ENCODE measurements around the gene ZNF133. TPM values are rescaled to one million over a fixed set of nuclear protein-coding genes. Genes with fewer than 3 reads are reported as not detected.
"Not testable (repeated sequence)": the region's sequence is repeated elsewhere in the genome, so short reads cannot be mapped to it uniquely, and the experiment has no call there.

The ZNF133 gene
- total RNA-seq, 1 donor from 2014 or later, result 16.7 TPM

DNA sequence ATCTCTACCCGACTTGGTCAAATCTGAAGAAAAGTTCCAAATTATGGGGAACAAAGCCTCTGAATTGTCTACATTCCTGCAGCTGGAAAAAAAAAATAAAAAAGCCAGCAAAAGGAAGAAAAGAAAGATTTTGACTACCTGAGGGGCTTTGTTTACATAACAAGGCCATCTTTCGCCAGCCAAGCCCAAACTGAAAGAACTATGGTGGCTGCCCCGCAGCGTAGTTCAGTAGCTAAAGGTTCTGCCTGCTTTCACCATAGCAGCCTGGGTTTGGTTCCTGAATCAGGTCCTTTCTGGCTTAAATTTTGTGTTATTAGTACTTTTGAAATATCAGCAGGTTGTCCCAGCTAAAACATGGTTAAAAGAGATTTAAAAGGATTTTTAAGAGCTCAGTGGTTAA lies 35.4 kb downstream of the ZNF133 start:
- peaks cover 3% of the 10 kb centered on the region for H3K36me3 Mint-ChIP-seq (ENCODE audit: low read depth)
- no peak overlapping the region for H3K4me3 Mint-ChIP-seq (ENCODE audit: unreplicated experiment)
- H3K27ac Mint-ChIP-seq (ENCODE audit: unreplicated experiment), result no peak overlapping the region
- DNase-seq (ENCODE audit: low spot score), result no peak
- TF ChIP-seq, protein P1, sequence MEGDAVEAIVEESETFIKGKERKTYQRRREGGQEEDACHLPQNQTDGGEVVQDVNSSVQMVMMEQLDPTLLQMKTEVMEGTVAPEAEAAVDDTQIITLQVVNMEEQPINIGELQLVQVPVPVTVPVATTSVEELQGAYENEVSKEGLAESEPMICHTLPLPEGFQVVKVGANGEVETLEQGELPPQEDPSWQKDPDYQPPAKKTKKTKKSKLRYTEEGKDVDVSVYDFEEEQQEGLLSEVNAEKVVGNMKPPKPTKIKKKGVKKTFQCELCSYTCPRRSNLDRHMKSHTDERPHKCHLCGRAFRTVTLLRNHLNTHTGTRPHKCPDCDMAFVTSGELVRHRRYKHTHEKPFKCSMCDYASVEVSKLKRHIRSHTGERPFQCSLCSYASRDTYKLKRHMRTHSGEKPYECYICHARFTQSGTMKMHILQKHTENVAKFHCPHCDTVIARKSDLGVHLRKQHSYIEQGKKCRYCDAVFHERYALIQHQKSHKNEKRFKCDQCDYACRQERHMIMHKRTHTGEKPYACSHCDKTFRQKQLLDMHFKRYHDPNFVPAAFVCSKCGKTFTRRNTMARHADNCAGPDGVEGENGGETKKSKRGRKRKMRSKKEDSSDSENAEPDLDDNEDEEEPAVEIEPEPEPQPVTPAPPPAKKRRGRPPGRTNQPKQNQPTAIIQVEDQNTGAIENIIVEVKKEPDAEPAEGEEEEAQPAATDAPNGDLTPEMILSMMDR (IDR thresholded peaks at IDR 0.05), result no peak
- H3K4me1 Mint-ChIP-seq (ENCODE audit: low read depth), result no peaks in the 10 kb centered on the region
- peaks cover 7% of the 10 kb centered on the region for H3K9me3 Mint-ChIP-seq (ENCODE audit: low read depth)
- H3K27me3 Mint-ChIP-seq (ENCODE audit: low read depth), result no peaks in the 10 kb centered on the region

GRCh38 chr20:18324596-18325089 lies 36.3 kb downstream of the ZNF133 start:
- H3K4me3 Mint-ChIP-seq (ENCODE audit: unreplicated experiment), result no peak overlapping the region
- H3K9me3 Mint-ChIP-seq (ENCODE audit: low read depth), result peaks cover 11% of the 10 kb centered on the region
- no peak for DNase-seq (ENCODE audit: low spot score)
- peaks cover 2% of the 10 kb centered on the region for H3K36me3 Mint-ChIP-seq (ENCODE audit: low read depth)
- no peaks in the 10 kb centered on the region for H3K4me1 Mint-ChIP-seq (ENCODE audit: low read depth)
- H3K27me3 Mint-ChIP-seq (ENCODE audit: low read depth), result no peaks in the 10 kb centered on the region
- H3K27ac Mint-ChIP-seq (ENCODE audit: unreplicated experiment), result no peak overlapping the region
- TF ChIP-seq, protein P1 (IDR thresholded peaks at IDR 0.05), result no peak

DNA sequence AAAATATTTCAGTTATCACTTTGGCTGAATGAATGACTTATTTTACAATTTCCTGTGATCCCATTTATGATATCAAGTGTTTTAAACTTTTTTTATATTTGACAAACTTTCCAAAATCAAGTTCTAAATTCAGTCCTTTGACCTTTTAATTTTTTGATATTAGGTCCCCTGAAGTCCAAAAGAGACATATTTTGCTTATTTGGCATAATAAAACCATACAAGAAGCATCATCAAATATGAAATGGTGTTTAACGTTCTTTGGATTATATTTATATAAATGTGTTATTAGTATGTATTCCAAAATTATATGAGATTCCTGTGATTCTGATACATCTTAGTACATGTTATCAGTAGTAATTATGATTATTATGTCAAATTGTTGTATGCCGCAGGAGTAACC lies 38.7 kb downstream of the ZNF133 start:
- DNase-seq (ENCODE audit: low spot score), result no peak
- Mint-ChIP-seq H3K4me1 (ENCODE audit: low read depth) (no peaks in the 10 kb centered on the region), H3K36me3 (ENCODE audit: low read depth) (peaks cover 20% of the 10 kb centered on the region), H3K4me3 (ENCODE audit: unreplicated experiment) (no peak overlapping the region), H3K27me3 (ENCODE audit: low read depth) (no peaks in the 10 kb centered on the region), H3K27ac (ENCODE audit: unreplicated experiment) (no peak overlapping the region), H3K9me3 (ENCODE audit: low read depth) (peaks cover 30% of the 10 kb centered on the region)
- TF ChIP-seq, protein P1 (IDR thresholded peaks at IDR 0.05), result no peak

DNA sequence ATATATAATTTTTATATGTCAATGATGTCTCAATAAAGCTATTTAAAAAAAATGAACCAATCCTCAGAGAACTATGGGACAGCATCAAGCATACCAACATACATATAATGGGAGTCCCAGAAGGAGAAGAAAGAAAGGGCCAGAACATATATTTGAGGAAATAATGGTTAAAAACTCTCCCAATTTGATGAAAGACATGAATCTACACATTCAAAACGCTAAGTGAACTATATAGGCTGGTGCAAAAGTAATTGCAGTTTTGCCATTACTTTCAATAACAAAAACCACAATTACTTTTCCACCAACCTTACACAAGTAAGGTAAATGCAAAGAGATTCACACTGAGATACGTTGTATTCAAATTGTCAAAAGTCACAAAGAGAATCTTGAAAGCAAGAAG lies 43.4 kb downstream of the ZNF133 start:
- no peak for DNase-seq (ENCODE audit: low spot score)
- Mint-ChIP-seq H3K4me3 (ENCODE audit: unreplicated experiment) (no peak overlapping the region), H3K9me3 (ENCODE audit: low read depth) (peaks cover 50% of the 10 kb centered on the region), H3K27ac (ENCODE audit: unreplicated experiment) (no peak overlapping the region), H3K4me1 (ENCODE audit: low read depth) (no peaks in the 10 kb centered on the region), H3K36me3 (ENCODE audit: low read depth) (peaks cover 29% of the 10 kb centered on the region), H3K27me3 (ENCODE audit: low read depth) (no peaks in the 10 kb centered on the region)
- TF ChIP-seq, protein P1 (IDR thresholded peaks at IDR 0.05), result no peak

GRCh38 chr20:18349749-18350148 lies 61.4 kb downstream of the ZNF133 start:
- H3K27ac Mint-ChIP-seq (ENCODE audit: unreplicated experiment); H3K9me3 Mint-ChIP-seq (ENCODE audit: low read depth); H3K36me3 Mint-ChIP-seq (ENCODE audit: low read depth); H3K4me1 Mint-ChIP-seq (ENCODE audit: low read depth); DNase-seq (ENCODE audit: low spot score); H3K4me3 Mint-ChIP-seq (ENCODE audit: unreplicated experiment): not testable (repeated sequence)
- H3K27me3 Mint-ChIP-seq (ENCODE audit: low read depth), result peaks cover 15% of the 10 kb centered on the region

DNA sequence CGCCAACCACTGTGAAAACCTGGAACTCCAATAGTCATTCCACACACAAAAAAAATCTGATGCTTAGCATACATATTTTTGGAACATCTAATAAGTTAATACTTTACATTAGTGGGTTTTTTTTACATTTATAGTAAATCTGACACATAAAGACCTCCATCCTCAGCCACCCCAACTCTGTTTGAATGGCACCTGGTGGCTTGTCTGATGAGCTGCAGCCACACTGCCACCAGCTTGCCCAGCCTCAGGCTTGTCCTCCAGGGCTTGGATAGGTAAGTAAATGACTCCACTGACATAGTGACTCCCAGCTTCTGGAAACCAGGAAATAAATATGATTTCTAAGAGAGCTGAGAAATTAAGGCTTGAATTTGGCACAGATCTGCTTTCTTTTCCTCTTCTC lies 71.5 kb downstream of the ZNF133 start:
- Mint-ChIP-seq H3K36me3 (ENCODE audit: low read depth) (no peaks in the 10 kb centered on the region), H3K4me3 (ENCODE audit: unreplicated experiment) (no peak overlapping the region), H3K4me1 (ENCODE audit: low read depth) (no peaks in the 10 kb centered on the region), H3K27me3 (ENCODE audit: low read depth) (peaks cover 2% of the 10 kb centered on the region), H3K27ac (ENCODE audit: unreplicated experiment) (no peak overlapping the region), H3K9me3 (ENCODE audit: low read depth) (peaks cover 11% of the 10 kb centered on the region)
- TF ChIP-seq, protein P1 (IDR thresholded peaks at IDR 0.05), result no peak
- no peak for DNase-seq (ENCODE audit: low spot score)

Data from chondrocyte (in vitro differentiated cells).